IPS DF 4.7 (cell line): ENCODE results near the gene CELA3A.

Experiments
- DNase-seq: peaks from one replicate; pipeline ENCODE4 v3.0.0-alpha.2; 2013; ENCODE audit warnings: low spot score; ENCODE audit errors: extremely low read depth

Gene CELA3A

GRCh38 chr1:22050330-22050729 is 48.9 kb downstream of the CELA3A start:
- no peak for DNase-seq

GRCh38 chr1:22051607-22052114 is 50.2 kb downstream of the CELA3A start:
- DNase-seq: no peak

- DNase-seq: no peak
Measured at GRCh38 chr1:22052115-22053016, 50.9 kb downstream of the CELA3A start, which contains the start of gene CDC42. Gene CDC42 (plus strand): TSS chr1:22052709. CDS start chr1:22078479, 25,770 bp downstream.

DNA sequence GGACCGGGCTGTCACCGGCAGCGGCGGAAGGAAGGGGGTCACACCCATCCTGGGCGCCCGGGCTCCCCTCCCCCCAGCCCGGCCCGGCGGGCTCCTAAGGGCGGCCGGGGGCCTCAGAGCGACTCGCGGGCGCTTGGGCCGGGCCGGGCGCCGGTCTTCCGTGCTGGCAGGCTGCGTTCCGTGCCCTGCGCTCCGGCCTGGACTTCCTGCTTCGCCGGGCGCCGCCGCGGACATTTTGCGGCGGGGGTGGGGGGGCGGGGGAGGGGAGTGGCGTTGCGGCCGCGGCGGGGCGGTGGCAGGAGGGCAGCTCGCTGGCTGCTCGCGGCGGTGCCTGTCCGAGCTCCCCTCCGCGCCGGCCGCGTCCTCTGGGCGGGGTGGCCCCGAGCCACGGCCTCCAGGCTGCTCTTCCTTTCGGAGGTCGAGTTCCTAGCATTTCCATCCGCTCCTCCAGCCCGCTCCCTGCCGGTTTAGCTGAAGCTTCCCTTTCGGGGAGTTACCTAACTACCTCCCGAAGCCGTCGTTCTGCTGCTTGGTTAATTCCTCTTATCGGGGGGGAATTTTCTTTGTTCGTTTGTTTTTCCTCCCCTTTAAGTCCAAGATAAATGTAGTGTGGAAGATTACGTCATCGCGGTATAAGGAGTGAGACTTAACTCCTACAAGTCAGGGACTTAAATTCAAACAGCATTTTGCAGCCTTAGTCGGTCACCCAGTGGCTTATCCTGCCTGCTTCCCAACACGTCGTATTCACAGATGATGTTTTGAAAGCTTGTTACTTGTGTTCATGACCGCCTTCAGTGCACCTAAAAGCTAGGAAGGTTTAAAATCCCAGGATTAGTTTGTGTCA is 51.8 kb downstream of the CELA3A start:
- no peak for DNase-seq

DNA sequence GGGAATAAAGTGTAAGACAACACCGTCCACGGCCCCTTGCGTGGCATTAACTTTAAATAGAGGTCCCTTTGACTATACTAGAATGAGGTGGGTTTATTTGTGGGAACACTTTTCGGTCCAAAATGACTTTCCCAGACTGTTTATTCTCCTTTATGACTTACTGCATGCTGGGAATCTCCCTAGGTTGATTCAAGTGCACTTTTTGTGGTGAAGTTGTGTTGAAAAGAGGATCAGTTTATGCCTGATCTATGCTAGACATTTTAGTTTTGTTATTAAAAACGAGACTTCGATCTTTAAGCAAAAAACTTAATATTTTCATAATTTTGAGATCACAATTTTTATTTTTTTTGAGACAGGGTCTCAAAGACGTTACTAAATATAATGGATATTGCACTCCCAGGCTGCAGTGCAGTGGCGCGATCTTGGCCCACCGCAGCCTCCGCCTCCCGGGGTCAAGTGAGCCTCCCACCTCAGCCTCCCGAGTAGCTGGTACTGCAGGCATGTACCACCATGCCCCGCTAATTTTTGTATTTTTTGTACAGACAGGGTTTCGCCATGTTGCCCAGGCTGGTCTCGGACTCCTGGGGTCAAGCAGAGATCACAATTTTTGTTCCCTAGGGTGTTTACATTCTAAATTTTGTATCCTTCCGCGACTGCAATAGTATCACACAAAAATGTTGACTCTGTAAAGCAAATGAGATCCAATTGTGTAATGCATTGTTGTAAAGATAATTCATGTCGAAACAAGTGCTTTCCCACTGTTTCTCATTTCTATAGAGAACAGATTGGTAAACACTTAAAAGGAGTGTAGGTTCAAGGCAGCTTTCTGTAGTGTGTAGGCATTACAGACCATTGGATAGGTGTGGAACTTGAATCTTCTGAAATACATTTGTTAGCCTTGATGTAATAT is 52.7 kb downstream of the CELA3A start:
- no peak for DNase-seq

- no peak for DNase-seq
Measured at GRCh38 chr1:22055463-22055862, 54.0 kb downstream of the CELA3A start.

GRCh38 chr1:22056043-22056442 is 54.6 kb downstream of the CELA3A start:
- DNase-seq: no peak

DNA sequence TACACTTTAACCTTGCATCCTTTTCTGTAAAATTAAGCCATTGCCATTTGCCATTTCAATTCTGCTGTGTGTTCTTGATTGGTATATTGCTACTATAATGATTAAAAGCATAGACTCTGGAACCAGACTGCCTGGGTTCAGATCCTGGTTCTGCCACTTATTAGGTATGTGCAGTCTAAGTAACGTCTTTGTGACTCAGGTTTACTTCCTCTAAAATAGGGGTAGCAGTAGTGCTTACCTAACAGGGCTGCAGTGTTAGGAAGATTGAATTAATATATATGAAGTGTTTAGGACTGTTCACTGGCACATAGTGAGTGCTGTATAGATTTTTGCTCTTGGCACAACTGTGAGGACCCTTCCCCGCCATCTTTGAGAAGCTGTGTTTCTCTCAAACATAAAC is 55.5 kb downstream of the CELA3A start:
- no peak for DNase-seq

DNA sequence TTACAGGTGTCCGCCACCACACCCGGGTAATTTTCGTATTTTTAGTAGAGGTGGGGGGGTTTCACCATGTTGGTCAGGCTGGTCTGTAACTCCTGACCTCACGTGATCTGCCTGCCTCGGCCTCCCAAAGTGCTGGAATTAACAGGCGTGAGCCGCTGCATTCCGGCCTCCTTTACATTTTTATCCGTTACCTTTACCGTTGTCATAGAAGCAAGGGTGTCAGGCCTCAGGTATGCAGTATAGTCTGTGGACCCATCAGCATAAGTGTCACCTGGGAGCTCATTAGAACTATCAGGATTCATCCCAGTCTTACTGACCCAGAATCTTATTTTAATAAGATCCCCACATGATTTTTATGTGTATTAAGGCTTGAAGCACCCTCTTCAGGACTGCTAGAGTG is 56.4 kb downstream of the CELA3A start:
- no peak for DNase-seq
